GM21528 (cell line): Measurements from ENCODE around the gene TIMM22.

Source experiments
- ATAC-seq: cut with Tn5 transposase; IDR thresholded peaks from one replicate; pipeline ENCODE4 v1.9.1; 2021; ENCODE audit warnings: mild to moderate bottlenecking, moderate library complexity; ENCODE audit not compliant: unreplicated experiment, low FRiP score

The TIMM22 gene

DNA sequence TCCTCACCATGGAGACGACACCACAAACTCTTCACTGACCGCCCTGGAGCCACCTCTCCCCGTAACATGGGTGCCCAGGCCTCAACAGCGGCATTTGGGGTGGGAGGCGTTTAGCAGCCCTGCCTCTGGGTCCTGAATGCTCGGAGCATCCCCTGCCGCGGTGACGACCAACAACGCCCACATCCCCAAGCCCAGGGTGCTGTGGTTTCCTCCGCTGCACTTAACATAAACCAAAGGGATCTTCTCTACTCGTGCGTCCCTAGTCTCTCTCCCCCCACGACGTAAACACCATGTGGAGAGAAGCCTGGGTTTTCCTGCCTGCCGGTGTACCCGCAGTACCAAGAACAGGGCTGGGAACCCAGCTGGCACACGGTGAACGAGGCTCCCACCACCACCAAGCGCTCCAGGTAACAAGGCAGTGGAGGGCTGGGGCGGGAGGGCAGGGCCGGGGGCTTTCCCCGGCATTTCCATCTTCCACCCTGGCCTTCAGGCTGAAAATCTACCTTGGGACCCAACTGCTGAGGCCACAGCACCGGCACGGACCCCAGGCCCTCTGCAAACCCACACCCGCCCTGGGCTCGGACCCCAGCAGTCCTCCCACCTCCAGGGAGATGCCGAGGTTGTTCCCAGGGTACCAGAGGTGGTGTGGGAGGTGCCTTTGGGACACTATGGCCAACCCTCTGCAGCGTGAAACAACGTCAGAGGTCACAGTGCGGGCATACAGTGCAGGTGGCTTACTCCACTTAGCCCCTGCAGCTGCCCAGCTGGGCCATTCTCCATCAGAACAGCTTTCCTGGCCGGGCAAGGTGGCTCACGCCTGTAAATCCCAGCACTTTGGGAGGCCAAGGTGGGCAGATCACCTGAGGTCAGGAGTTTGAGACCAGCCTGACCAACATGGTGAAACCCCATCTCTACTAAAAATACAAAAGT lies 54.3 kb downstream of the TIMM22 start:
- ATAC-seq = no peak
